Measurements from ENCODE around the gene UBTD1.

The UBTD1 gene

DNA sequence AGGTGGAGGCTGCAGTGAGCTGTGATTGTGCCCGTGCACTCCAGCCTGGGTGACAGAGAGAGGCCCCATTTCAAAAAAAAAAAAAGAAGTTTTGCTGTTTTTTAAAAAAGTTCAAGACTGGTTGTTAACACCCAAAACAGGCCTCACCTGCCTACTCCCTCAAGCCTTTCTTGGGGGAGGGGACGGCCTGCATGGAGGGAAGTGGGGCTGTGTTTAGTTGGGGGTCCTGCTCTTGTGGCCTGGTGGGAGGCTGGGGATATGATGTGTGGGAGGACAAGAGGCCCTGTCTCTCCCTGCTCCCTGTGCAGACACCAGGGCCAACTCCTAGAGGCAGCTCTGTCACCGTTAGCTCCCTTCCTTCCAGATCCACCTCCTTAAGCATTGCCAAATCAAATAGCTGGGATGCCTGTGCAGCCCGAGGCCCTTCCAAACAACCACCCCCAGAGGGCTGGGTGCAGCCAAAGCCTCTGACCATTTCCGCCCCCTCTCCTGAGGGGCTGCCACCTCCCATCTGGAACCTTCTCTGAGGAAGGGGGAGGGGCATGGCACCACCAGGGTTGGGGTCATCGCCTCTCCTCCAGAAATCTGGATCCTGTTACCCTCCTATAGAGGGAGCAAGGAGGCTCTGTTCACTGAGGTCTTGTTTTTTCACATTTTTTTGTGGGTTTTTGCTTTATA lies 40.9 kb downstream of the UBTD1 start:
- TF ChIP-seq, protein P1, sequence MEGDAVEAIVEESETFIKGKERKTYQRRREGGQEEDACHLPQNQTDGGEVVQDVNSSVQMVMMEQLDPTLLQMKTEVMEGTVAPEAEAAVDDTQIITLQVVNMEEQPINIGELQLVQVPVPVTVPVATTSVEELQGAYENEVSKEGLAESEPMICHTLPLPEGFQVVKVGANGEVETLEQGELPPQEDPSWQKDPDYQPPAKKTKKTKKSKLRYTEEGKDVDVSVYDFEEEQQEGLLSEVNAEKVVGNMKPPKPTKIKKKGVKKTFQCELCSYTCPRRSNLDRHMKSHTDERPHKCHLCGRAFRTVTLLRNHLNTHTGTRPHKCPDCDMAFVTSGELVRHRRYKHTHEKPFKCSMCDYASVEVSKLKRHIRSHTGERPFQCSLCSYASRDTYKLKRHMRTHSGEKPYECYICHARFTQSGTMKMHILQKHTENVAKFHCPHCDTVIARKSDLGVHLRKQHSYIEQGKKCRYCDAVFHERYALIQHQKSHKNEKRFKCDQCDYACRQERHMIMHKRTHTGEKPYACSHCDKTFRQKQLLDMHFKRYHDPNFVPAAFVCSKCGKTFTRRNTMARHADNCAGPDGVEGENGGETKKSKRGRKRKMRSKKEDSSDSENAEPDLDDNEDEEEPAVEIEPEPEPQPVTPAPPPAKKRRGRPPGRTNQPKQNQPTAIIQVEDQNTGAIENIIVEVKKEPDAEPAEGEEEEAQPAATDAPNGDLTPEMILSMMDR (IDR thresholded peaks at IDR 0.05; ENCODE audit: low read depth, low read length): peak; percentile 45
- DNase-seq (ENCODE audit: extremely low read depth, low read depth): peak; percentile 71

DNA sequence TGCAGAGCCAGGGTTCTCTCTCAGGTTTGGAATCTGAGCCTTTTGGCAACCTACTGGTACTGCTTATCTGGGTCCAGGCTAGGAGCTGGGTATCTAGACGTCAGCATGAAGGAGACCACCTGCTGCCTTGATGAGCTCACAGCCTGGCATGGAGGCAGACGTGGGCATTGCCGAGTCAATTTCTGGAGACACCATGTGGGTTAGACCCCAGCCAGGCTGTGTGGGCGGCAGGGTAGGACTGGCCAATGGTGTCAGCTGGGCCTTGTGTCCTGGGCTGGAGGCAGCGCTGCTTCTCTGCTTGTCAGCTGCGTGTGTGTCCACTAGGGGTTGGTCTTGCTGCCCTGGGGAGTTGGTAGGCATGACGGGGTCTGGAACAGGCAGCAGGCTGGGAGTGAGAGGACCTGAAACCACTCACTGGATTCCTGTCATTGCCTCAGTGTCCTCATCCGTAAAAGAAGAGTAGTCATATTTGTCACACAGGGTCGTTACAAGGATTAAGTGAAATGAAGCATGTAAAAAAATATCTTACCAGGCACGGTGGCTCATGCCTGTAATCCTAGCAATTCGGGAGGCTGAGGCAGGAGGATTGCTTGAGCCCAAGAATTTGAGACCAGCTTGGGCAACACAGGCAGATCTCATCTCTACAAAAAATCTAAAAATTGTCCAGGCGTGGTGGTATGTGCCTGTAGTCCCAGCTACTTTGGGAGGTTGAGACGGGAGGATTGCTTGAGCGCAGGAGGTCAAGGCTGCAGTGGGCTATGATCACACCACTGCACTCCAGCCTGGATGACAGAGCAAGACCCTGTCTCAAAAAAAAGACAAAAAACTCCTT lies 42.2 kb downstream of the UBTD1 start:
- no peak for DNase-seq (ENCODE audit: extremely low read depth, low read depth)

GRCh38 chr10:97542169-97543024 lies 43.7 kb downstream of the UBTD1 start:
- TF ChIP-seq, protein P1 (IDR thresholded peaks at IDR 0.05; ENCODE audit: low read depth, low read length): no peak
- DNase-seq (ENCODE audit: extremely low read depth, low read depth): peak; percentile 69

More for the DNA sequence above, 42.2 kb downstream of the UBTD1 start:
- TF ChIP-seq, protein P1 (IDR thresholded peaks at IDR 0.05; ENCODE audit: low read depth, low read length): no peak

DNA sequence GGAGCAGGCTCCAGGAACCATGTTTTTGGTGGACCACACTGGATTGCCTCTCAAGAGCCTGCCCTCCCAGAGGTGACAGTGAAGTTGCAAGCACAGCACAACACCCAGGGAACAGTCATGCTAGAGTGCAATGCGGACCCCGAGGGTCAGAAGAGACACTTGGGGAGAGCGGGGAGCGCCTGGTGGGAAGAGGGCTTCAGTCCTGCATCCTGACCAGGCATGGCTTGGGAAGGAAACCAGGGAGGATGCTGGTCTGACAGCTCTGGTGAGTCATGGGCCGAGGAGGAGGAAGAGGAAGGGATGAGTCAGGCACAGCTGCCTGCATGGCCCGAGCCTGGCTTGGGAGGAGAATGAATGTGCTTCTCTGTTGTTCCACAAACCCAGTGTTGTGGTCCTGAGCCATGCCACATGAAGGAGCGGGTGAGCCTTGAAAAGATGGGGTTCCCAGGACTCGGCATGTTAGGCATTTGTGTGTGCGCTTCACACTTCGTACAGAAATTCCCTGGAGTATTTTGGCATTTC lies 44.4 kb downstream of the UBTD1 start:
- TF ChIP-seq, protein P1 (IDR thresholded peaks at IDR 0.05; ENCODE audit: low read depth, low read length): no peak
- peak; percentile 65 for DNase-seq (ENCODE audit: extremely low read depth, low read depth)

DNA sequence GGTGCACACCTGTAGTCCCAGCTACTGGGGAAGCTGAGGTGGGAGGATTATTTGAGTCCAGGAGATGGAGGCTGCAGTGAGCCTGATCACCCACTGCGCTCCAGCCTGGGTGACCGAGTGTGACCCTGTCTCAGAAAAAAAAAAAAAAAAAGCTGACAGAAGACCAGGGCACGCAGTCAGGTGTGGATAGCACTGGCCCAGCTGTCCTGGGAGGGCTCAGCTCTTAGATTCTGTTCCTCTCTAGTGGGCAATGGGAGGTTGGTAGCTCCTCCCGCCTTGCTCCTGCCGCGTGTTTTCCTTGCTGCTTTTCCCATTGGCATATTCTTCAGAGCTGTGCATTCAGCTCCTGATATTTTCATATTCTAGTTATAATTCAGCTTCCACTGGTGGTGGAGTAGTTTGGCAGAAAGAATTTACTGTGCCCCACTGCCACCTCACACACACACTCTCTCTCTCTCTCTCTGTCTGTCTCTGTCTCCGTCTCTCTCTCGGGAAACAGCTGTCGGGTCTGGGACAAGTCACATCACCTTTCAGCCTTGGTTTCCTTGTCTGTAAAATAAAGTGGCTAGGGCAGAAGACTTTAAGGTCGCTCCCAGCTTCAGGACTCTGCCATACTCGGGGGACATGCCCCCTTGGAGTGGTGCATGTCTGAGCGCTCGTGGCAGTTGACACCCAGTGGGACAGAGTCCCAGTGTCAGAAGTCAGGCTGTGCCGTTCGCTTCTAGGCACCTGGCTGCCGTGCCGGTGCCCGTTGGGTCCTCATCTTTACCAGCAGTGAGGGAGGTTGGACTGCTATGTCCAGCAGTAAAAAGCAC lies 47.9 kb downstream of the UBTD1 start:
- TF ChIP-seq, protein P1 (IDR thresholded peaks at IDR 0.05; ENCODE audit: low read depth, low read length): no peak
- DNase-seq (ENCODE audit: extremely low read depth, low read depth): no peak

GRCh38 chr10:97547271-97547600 lies 48.5 kb downstream of the UBTD1 start:
- TF ChIP-seq, protein P1 (IDR thresholded peaks at IDR 0.05; ENCODE audit: low read depth, low read length): no peak

More at GRCh38 chr10:97547271-97547600, 48.5 kb downstream of the UBTD1 start:
- no peak for DNase-seq (ENCODE audit: extremely low read depth, low read depth)
